B cell (primary cell): ENCODE data around the gene TTL. TPM values are rescaled to one million over a fixed set of nuclear protein-coding genes. Genes with fewer than 3 reads are reported as not detected.
A peak's percentile ranks its signal among the peaks of the same experiment; 100 is the strongest.

Experiments used
- ATAC-seq: fragments of 200-7000 bp; cut with Tn5 transposase; one replicate; pipeline ENCODE4 v1.10.0; 2021; ENCODE audit warnings: low read depth, mild to moderate bottlenecking, moderate number of reproducible peaks, moderate library complexity
- CTCF ChIA-PET: fragments of 350-600 bp; sonication (Branson Sonifier 250); formaldehyde crosslinking; loops from one replicate; lab custom pipeline; 2021; ENCODE audit warnings: antibody characterized with exemption, inconsistent platforms; lab: Charles Lee
- POLR2A ChIA-PET: fragments of 350-600 bp; sonication (Branson Sonifier 250); formaldehyde crosslinking; loops from one replicate; lab custom pipeline; 2021; ENCODE audit warnings: antibody characterized with exemption; lab: Charles Lee
- DNase-seq: peaks from one replicate; pipeline ENCODE4 v3.0.0; 2013
- H2AFZ ChIP-seq: 2 replicates; pipeline ENCODE4 v1.6.1; 2012; ENCODE audit warnings: mild to moderate bottlenecking, low read depth, low read length; ENCODE audit not compliant: insufficient read depth, poor library complexity, severe bottlenecking
- H3K27ac ChIP-seq, 2 donors: 1 replicate in 1 of 2; 2 replicates in 1 of 2; pipeline ENCODE4 v1.5.1; 2012 to 2013; ENCODE audit warnings: low read length in 2 of 2, mild to moderate bottlenecking in 2 of 2, moderate library complexity in 1 of 2
- H3K27me3 ChIP-seq, 4 experiments: fragments of 200-600 bp in 1 of 4; sonication (generic) in 1 of 4; replicated peaks in 1 of 4; 1 replicate in 2 of 4; 2 replicates in 2 of 4; pipeline versions ENCODE4 v1.6.1 to v1.7.0; 2013 to 2016; ENCODE audit warnings: low read length in 3 of 4, mild to moderate bottlenecking in 2 of 4, mixed read lengths in 1 of 4, moderate library complexity in 1 of 4; ENCODE audit not compliant: insufficient read depth in 4 of 4, control insufficient read depth in 3 of 4; ENCODE audit errors: control extremely low read depth in 1 of 4
- H3K36me3 ChIP-seq, 2 experiments: replicated peaks in 1 of 2; 1 replicate in 1 of 2; 2 replicates in 1 of 2; pipeline versions ENCODE4 v1.6.1 to v1.7.1; 2013; ENCODE audit warnings: low read length in 1 of 2; ENCODE audit not compliant: insufficient read depth in 2 of 2, control insufficient read depth in 1 of 2; ENCODE audit errors: control extremely low read depth in 1 of 2, extremely low read depth in 1 of 2
- H3K4me1 ChIP-seq, 2 donors: fragments of 200-600 bp in 1 of 2; sonication (generic) in 1 of 2; 1 replicate in 1 of 2; 2 replicates in 1 of 2; pipeline versions ENCODE4 v1.5.1 to v1.6.1; 2013 to 2017; ENCODE audit warnings: low read length in 2 of 2; ENCODE audit not compliant: control insufficient read depth in 2 of 2, insufficient read depth in 2 of 2
- H3K4me2 ChIP-seq: replicated peaks from 2 replicates; pipeline ENCODE3; 2012; ENCODE audit warnings: mild to moderate bottlenecking, low read depth, low read length; ENCODE audit not compliant: poor library complexity, severe bottlenecking
- H3K4me3 ChIP-seq, 5 experiments: fragments of 200-600 bp in 1 of 5; sonication (generic) in 1 of 5; 1 replicate in 3 of 5; 2 replicates in 2 of 5; pipeline versions ENCODE4 v1.5.1 to v1.7.0; 2011 to 2016; ENCODE audit warnings: low read length in 4 of 5, mild to moderate bottlenecking in 4 of 5, low read depth in 2 of 5, control low read depth in 1 of 5, moderate library complexity in 1 of 5; ENCODE audit not compliant: insufficient read depth in 1 of 5; ENCODE audit errors: control extremely low read depth in 1 of 5, extremely low read depth in 1 of 5
- H3K79me2 ChIP-seq: fragments of 200-600 bp; sonication (generic); one replicate; pipeline ENCODE4 v1.6.0; 2016; ENCODE audit warnings: low read length; ENCODE audit not compliant: control insufficient read depth, insufficient read depth
- H3K9ac ChIP-seq: fragments of 200-600 bp; sonication (generic); 2 replicates; pipeline ENCODE4 v1.6.1; 2017; ENCODE audit warnings: mild to moderate bottlenecking, low read length, moderate library complexity
- H3K9me3 ChIP-seq, 3 donors: one replicate each; pipeline versions ENCODE4 v1.6.1 to v1.7.1; 2013; ENCODE audit warnings: low read length in 2 of 3; ENCODE audit not compliant: control insufficient read depth in 2 of 3, insufficient read depth in 1 of 3; ENCODE audit errors: control extremely low read depth in 1 of 3
- H4K20me1 ChIP-seq: 2 replicates; pipeline ENCODE4 v1.6.0; 2012; ENCODE audit warnings: mild to moderate bottlenecking, low read length; ENCODE audit not compliant: insufficient read depth, control insufficient read depth, poor library complexity, severe bottlenecking
- H3K27ac Mint-ChIP-seq: one replicate; pipeline ENCODE4 v1.8.0; 2021; ENCODE audit warnings: mixed read lengths
- H3K27me3 Mint-ChIP-seq: one replicate; pipeline ENCODE4 v1.8.0; 2021; ENCODE audit warnings: mixed read lengths
- H3K4me1 Mint-ChIP-seq: one replicate; pipeline ENCODE4 v1.8.0; 2021; ENCODE audit warnings: mixed read lengths
- H3K4me3 Mint-ChIP-seq: one replicate; pipeline ENCODE4 v1.8.0; 2021; ENCODE audit warnings: mixed read lengths
- H3K9me3 Mint-ChIP-seq: one replicate; pipeline ENCODE4 v1.8.0; 2022; ENCODE audit warnings: mixed read lengths; ENCODE audit not compliant: insufficient read depth
- EZH2 ChIP-seq: IDR thresholded peaks from 2 replicates; pipeline ENCODE4 v1.6.1; 2012; ENCODE audit warnings: borderline replicate concordance, low read depth, mild to moderate bottlenecking, moderate library complexity, low read length; ENCODE audit not compliant: insufficient read depth, poor library complexity, severe bottlenecking
- WGBS: methylation state at CpG from one replicate; pipeline ENCODE4 v1.1.5; 2013; ENCODE audit warnings: missing lambda C conversion rate; ENCODE audit not compliant: insufficient coverage; 5-methylcytosine and 5-hydroxymethylcytosine counted together
- intact Hi-C: fragments of 100-400 bp; cut with micrococcal nuclease; formaldehyde crosslinking; loops from one replicate; pipeline ENCODE4 v1.10.0; 2022
- polyA plus RNA-seq: library from polyadenylated mRNA; depleted of rRNA; stranded (reverse); fragments of >200 nt; gene quantifications from 2 replicates; pipeline ENCODE4 v1.2.3, GENCODE V29; 2012
- total RNA-seq, 2 donors: library from RNA; stranded (reverse); fragments of 120-200 nt in 1 of 2; gene quantifications; 1 replicate in 1 of 2; 2 replicates in 1 of 2; pipeline versions ENCODE4 v1.2.3 to v1.2.4, GENCODE V29; 2013 to 2022
- TF ChIP-seq, protein P1 (sequence below): fragments of 200-600 bp; IDR thresholded peaks from one replicate; pipeline ENCODE4 v1.8.0; 2022; ENCODE audit warnings: antibody characterized with exemption, mild to moderate bottlenecking

The TTL gene
- total and polyA plus RNA-seq, 2 donors (not counting 1 experiment from before 2014, with no cell fraction given) = 9.5 to 31.4 TPM

DNA sequence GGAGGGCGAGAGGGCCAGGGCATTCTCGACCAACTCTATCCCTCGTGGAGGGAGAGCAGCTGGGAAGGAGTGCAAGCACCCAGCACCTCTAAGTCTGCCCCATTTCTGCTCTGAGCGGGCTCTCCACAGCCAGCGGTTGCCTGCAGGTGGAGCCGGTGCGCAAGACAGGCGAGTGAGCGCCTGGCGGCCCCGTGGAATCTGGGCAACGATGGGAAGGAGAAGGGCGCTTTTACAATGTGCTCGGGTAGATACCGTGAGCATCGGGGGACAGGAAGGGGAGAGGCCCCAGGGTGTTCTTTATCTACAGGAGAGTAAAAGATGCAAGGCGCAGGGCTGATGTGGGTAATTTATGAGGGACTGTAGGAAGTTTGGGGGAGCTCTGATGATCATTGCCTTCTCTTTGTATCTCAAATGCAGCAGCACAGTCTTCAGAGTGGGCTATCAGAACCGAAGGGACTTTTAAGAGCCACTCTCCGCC, 867 bp upstream of the TTL start:
- peak; percentile 87 for DNase-seq
- peak overlapping the region; percentile 90 for H2AFZ ChIP-seq
- TF ChIP-seq, protein P1, sequence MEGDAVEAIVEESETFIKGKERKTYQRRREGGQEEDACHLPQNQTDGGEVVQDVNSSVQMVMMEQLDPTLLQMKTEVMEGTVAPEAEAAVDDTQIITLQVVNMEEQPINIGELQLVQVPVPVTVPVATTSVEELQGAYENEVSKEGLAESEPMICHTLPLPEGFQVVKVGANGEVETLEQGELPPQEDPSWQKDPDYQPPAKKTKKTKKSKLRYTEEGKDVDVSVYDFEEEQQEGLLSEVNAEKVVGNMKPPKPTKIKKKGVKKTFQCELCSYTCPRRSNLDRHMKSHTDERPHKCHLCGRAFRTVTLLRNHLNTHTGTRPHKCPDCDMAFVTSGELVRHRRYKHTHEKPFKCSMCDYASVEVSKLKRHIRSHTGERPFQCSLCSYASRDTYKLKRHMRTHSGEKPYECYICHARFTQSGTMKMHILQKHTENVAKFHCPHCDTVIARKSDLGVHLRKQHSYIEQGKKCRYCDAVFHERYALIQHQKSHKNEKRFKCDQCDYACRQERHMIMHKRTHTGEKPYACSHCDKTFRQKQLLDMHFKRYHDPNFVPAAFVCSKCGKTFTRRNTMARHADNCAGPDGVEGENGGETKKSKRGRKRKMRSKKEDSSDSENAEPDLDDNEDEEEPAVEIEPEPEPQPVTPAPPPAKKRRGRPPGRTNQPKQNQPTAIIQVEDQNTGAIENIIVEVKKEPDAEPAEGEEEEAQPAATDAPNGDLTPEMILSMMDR = peak; percentile 91
- no peak for TF ChIP-seq EZH2
- peak overlapping the region; percentile 84 to 96 (median 88) for H3K4me3 ChIP-seq
- no peaks in the 10 kb centered on the region for H3K9me3 ChIP-seq
- Mint-ChIP-seq H3K4me3 (peak overlapping the region; percentile 93), H3K27ac (peak overlapping the region; percentile 97), H3K27me3 (no peaks in the 10 kb centered on the region), H3K9me3 (no peaks in the 10 kb centered on the region), H3K4me1 (peaks cover 18% of the 10 kb centered on the region)
- intact Hi-C loops = loop anchor here (1.0 to 10.0 kb wide), 8 partner anchors 61 to 599 kb away; partner anchors contain the start of genes ANAPC1, CHCHD5, CKAP2L and POLR1B
- H3K27ac ChIP-seq = peak overlapping the region; percentile 79 to 86
- H3K4me1 ChIP-seq = peaks cover 16 to 23% of the 10 kb centered on the region in 2 donors
- no peaks in the 10 kb centered on the region for H4K20me1 ChIP-seq
- peak overlapping the region; percentile 89 for H3K4me2 ChIP-seq
- H3K79me2 ChIP-seq = peaks cover 27% of the 10 kb centered on the region
- WGBS = 0% methylated on average over 19 of the region's 19 CpGs
- ChIA-PET POLR2A (interaction anchor here (0.6 to 1.2 kb wide), 3 partner anchors 13 to 167 kb away, joined by 3 read pairs; no protein-coding TSS in a partner anchor), CTCF (interaction anchor here (0.6 to 3.5 kb wide), 19 partner anchors 8 to 359 kb away, joined by 3 to 33 read pairs (median 3); partner anchors contain the start of gene ZC3H8)
- H3K27me3 ChIP-seq = no peaks in the 10 kb centered on the region
- H3K9ac ChIP-seq = peak overlapping the region; percentile 77
- H3K36me3 ChIP-seq = peaks cover 0 to 2% of the 10 kb centered on the region in 2 experiments
- peak; percentile 67 for ATAC-seq
